ENCODE results near the gene BRI3. TPM values are rescaled to one million over a fixed set of nuclear protein-coding genes. Genes with fewer than 3 reads are reported as not detected.

The BRI3 gene
- polyA plus RNA-seq, 1 donor (not counting 4 experiments of a cell fraction or from before 2014, with no cell fraction given) = 121 TPM

GRCh38 chr7:98256431-98256830, 25.1 kb upstream of the BRI3 start:
- peaks cover 0 to 9% of the 10 kb centered on the region in 2 experiments for H3K36me3 ChIP-seq (ENCODE audit: control insufficient read depth in 2 of 2, extremely low read depth in 1 of 2, insufficient read depth in 2 of 2, low read length in 2 of 2)
- DNase-seq (ENCODE audit: low read depth, low spot score) = no peak

GRCh38 chr7:98257701-98258100, 23.8 kb upstream of the BRI3 start:
- no peak overlapping the region for H3K4me2 ChIP-seq (ENCODE audit: control insufficient read depth, extremely low read depth, insufficient read depth, low read depth, low read length)
- H4K20me1 ChIP-seq (ENCODE audit: control insufficient read depth, extremely low read depth, insufficient read depth, low read length) = no peaks in the 10 kb centered on the region
- no peak overlapping the region for H3K9ac ChIP-seq (ENCODE audit: control insufficient read depth, extremely low read depth, insufficient read depth, low read length)
- DNase-seq (ENCODE audit: low read depth, low spot score) = no peak
- H2AFZ ChIP-seq (ENCODE audit: control insufficient read depth, low read length) = no peak overlapping the region
- no peak overlapping the region for H3K4me3 ChIP-seq (ENCODE audit: control insufficient read depth in 2 of 3, extremely low read depth in 1 of 3, insufficient read depth in 2 of 3, low read depth in 1 of 3, low read length in 3 of 3)
- H3K9me1 ChIP-seq (ENCODE audit: control insufficient read depth, extremely low read depth, insufficient read depth, low read length) = no peaks in the 10 kb centered on the region
- no peaks in the 10 kb centered on the region for H3K27me3 ChIP-seq (ENCODE audit: control insufficient read depth, extremely low read depth, insufficient read depth, low read length)
- no peak for TF ChIP-seq EZH2 (IDR thresholded peaks at IDR 0.05; ENCODE audit: low read length)
- TF ChIP-seq CTCF (optimal IDR thresholded peaks at IDR 0.05 in 1 of 3, IDR thresholded peaks at IDR 0.05 in 1 of 3, conservative IDR thresholded peaks at IDR 0.05 in 1 of 3; ENCODE audit: extremely low read depth in 1 of 3, insufficient read depth in 2 of 3, low read length in 3 of 3) = no peak
- dilution Hi-C loops (cut with MboI; ENCODE audit: extremely low pct_ligation_motif_present, low sequenced_read_pairs) = no loop called here
- H3K9me3 ChIP-seq (ENCODE audit: control insufficient read depth, low read depth, low read length) = no peaks in the 10 kb centered on the region
- peaks cover 12% of the 10 kb centered on the region for H3K79me2 ChIP-seq (ENCODE audit: control insufficient read depth, insufficient read depth, low read length)
- no peak overlapping the region for H3K27ac ChIP-seq (ENCODE audit: control insufficient read depth, insufficient read depth, low read length)
- no peak for FAIRE-seq
- H3K36me3 ChIP-seq (ENCODE audit: control insufficient read depth in 2 of 2, extremely low read depth in 1 of 2, insufficient read depth in 2 of 2, low read length in 2 of 2) = peaks cover 0 to 11% of the 10 kb centered on the region in 2 experiments
- H3K4me1 ChIP-seq (ENCODE audit: control insufficient read depth, extremely low read depth, insufficient read depth, low read length) = peaks cover 5% of the 10 kb centered on the region

More at GRCh38 chr7:98256431-98256830, 25.1 kb upstream of the BRI3 start:
- Histone ChIP-seq H3K79me2 (ENCODE audit: control insufficient read depth, insufficient read depth, low read length) (peaks cover 17% of the 10 kb centered on the region), H3K4me2 (ENCODE audit: control insufficient read depth, extremely low read depth, insufficient read depth, low read depth, low read length) (no peak overlapping the region), H3K4me1 (ENCODE audit: control insufficient read depth, extremely low read depth, insufficient read depth, low read length) (peaks cover 6% of the 10 kb centered on the region), H3K9me3 (ENCODE audit: control insufficient read depth, low read depth, low read length) (no peaks in the 10 kb centered on the region), H3K9me1 (ENCODE audit: control insufficient read depth, extremely low read depth, insufficient read depth, low read length) (no peaks in the 10 kb centered on the region), H4K20me1 (ENCODE audit: control insufficient read depth, extremely low read depth, insufficient read depth, low read length) (no peaks in the 10 kb centered on the region), H3K4me3 (ENCODE audit: control insufficient read depth in 2 of 3, extremely low read depth in 1 of 3, insufficient read depth in 2 of 3, low read depth in 1 of 3, low read length in 3 of 3) (no peak overlapping the region), H2AFZ (ENCODE audit: control insufficient read depth, low read length) (no peak overlapping the region), H3K27ac (ENCODE audit: control insufficient read depth, insufficient read depth, low read length) (no peak overlapping the region), H3K27me3 (ENCODE audit: control insufficient read depth, extremely low read depth, insufficient read depth, low read length) (no peaks in the 10 kb centered on the region), H3K9ac (ENCODE audit: control insufficient read depth, extremely low read depth, insufficient read depth, low read length) (no peak overlapping the region)
- TF ChIP-seq EZH2 (IDR thresholded peaks at IDR 0.05; ENCODE audit: low read length) (no peak), CTCF (optimal IDR thresholded peaks at IDR 0.05 in 1 of 3, IDR thresholded peaks at IDR 0.05 in 1 of 3, conservative IDR thresholded peaks at IDR 0.05 in 1 of 3; ENCODE audit: extremely low read depth in 1 of 3, insufficient read depth in 2 of 3, low read length in 3 of 3) (no peak)
- dilution Hi-C loops (cut with MboI; ENCODE audit: extremely low pct_ligation_motif_present, low sequenced_read_pairs) = no loop called here
- no peak for FAIRE-seq
